Mesenchymal stem cell (in vitro differentiated cells and primary cell): ENCODE data around the gene ACOT7.
A peak's percentile ranks its signal among the peaks of the same experiment; 100 is the strongest.
"Not testable (repeated sequence)": the region's sequence is repeated elsewhere in the genome, so short reads cannot be mapped to it uniquely, and the experiment has no call there.

Experiments
- DNase-seq: peaks from one replicate; pipeline ENCODE4 v3.0.0-alpha.2; 2013
- H2AFZ ChIP-seq: one replicate; pipeline ENCODE4 v1.6.1; 2013; ENCODE audit warnings: low read depth, mild to moderate bottlenecking, control low read depth, inconsistent platforms, low read length, moderate library complexity
- H2AK5ac ChIP-seq: 2 replicates; pipeline ENCODE4 v1.6.1; 2013; ENCODE audit warnings: low read length, moderate library complexity, mild to moderate bottlenecking, inconsistent platforms; ENCODE audit not compliant: severe bottlenecking
- H2BK120ac ChIP-seq: one replicate; pipeline ENCODE4 v1.6.1; 2013; ENCODE audit warnings: low read depth, mild to moderate bottlenecking, inconsistent platforms, low read length, moderate library complexity
- H2BK12ac ChIP-seq, 2 experiments: one replicate each; pipeline ENCODE4 v1.6.1; 2013; ENCODE audit warnings: inconsistent platforms in 2 of 2, low read length in 2 of 2, mild to moderate bottlenecking in 2 of 2, moderate library complexity in 2 of 2, control low read depth in 1 of 2
- H2BK15ac ChIP-seq: one replicate; pipeline ENCODE4 v1.6.1; 2013; ENCODE audit warnings: mild to moderate bottlenecking, low read depth, inconsistent platforms; ENCODE audit not compliant: poor library complexity, severe bottlenecking
- H2BK5ac ChIP-seq: 2 replicates; pipeline ENCODE4 v1.6.1; 2013; ENCODE audit warnings: low read depth, mild to moderate bottlenecking, low read length, control low read depth, inconsistent platforms; ENCODE audit not compliant: poor library complexity, severe bottlenecking
- H3K14ac ChIP-seq, 2 experiments: one replicate each; pipeline ENCODE4 v1.6.1; 2013; ENCODE audit warnings: inconsistent platforms in 2 of 2, low read length in 2 of 2, control low read depth in 1 of 2, mild to moderate bottlenecking in 1 of 2, moderate library complexity in 1 of 2
- H3K18ac ChIP-seq, 2 experiments: one replicate each; pipeline ENCODE4 v1.6.1; 2013; ENCODE audit warnings: inconsistent platforms in 2 of 2, low read length in 2 of 2, control low read depth in 1 of 2, low read depth in 1 of 2, mild to moderate bottlenecking in 1 of 2
- H3K23ac ChIP-seq, 2 experiments: one replicate each; pipeline ENCODE4 v1.6.1; 2013; ENCODE audit warnings: inconsistent platforms in 2 of 2, low read length in 2 of 2, mild to moderate bottlenecking in 2 of 2, moderate library complexity in 2 of 2, control low read depth in 1 of 2
- H3K27ac ChIP-seq: 2 replicates; pipeline ENCODE4 v1.5.1; 2013; ENCODE audit warnings: mild to moderate bottlenecking, moderate library complexity, low read length, control low read depth, inconsistent platforms; ENCODE audit not compliant: poor library complexity, severe bottlenecking
- H3K27me3 ChIP-seq, 2 experiments: 2 replicates each; pipeline versions ENCODE4 v1.6.1 to v1.7.0; 2013; ENCODE audit warnings: low read length in 2 of 2, mild to moderate bottlenecking in 2 of 2, moderate library complexity in 2 of 2, control low read depth in 1 of 2, inconsistent platforms in 1 of 2; ENCODE audit not compliant: control insufficient read depth in 1 of 2, insufficient read depth in 1 of 2
- H3K36me3 ChIP-seq, 2 experiments: 2 replicates each; pipeline versions ENCODE4 v1.6.1 to v1.7.0; 2013; ENCODE audit warnings: low read length in 2 of 2, control low read depth in 1 of 2, inconsistent platforms in 1 of 2, low read depth in 1 of 2, mild to moderate bottlenecking in 1 of 2; ENCODE audit not compliant: insufficient read depth in 2 of 2, control insufficient read depth in 1 of 2
- H3K4ac ChIP-seq, 2 experiments: one replicate each; pipeline ENCODE4 v1.6.1; 2013; ENCODE audit warnings: inconsistent platforms in 2 of 2, low read length in 2 of 2, mild to moderate bottlenecking in 2 of 2, moderate library complexity in 2 of 2, control low read depth in 1 of 2, low read depth in 1 of 2
- H3K4me1 ChIP-seq: 2 replicates; pipeline ENCODE4 v1.6.1; 2013; ENCODE audit warnings: low read depth, low read length, control low read depth; ENCODE audit not compliant: control insufficient read depth, insufficient read depth
- H3K4me2 ChIP-seq: 2 replicates; pipeline ENCODE4 v1.6.1; 2013; ENCODE audit warnings: low read length, mild to moderate bottlenecking, inconsistent platforms; ENCODE audit not compliant: poor library complexity, severe bottlenecking
- H3K4me3 ChIP-seq, 2 experiments: 2 replicates each; pipeline versions ENCODE4 v1.5.1 to v1.7.0; 2013; ENCODE audit warnings: low read length in 2 of 2, mild to moderate bottlenecking in 2 of 2, control low read depth in 1 of 2, low read depth in 1 of 2; ENCODE audit not compliant: insufficient read depth in 1 of 2
- H3K79me1 ChIP-seq: replicated peaks from 2 replicates; pipeline ENCODE4 v1.6.1; 2013; ENCODE audit warnings: mild to moderate bottlenecking, control low read depth, low read length, inconsistent platforms; ENCODE audit not compliant: poor library complexity, severe bottlenecking
- H3K9ac ChIP-seq: 2 replicates; pipeline ENCODE4 v1.7.0; 2013; ENCODE audit warnings: mild to moderate bottlenecking, low read length, moderate library complexity
- H3K9me3 ChIP-seq: 2 replicates; pipeline ENCODE4 v1.7.0; 2013; ENCODE audit warnings: mild to moderate bottlenecking, low read length; ENCODE audit not compliant: control insufficient read depth
- H4K8ac ChIP-seq: one replicate; pipeline ENCODE4 v1.6.1; 2013; ENCODE audit warnings: inconsistent platforms, mild to moderate bottlenecking, low read length, moderate library complexity
- H4K91ac ChIP-seq: one replicate; pipeline ENCODE4 v1.6.1; 2013; ENCODE audit warnings: mild to moderate bottlenecking, low read length, inconsistent platforms
- WGBS: methylation state at CpG from one replicate; pipeline ENCODE4 v1.1.7; 2013; ENCODE audit warnings: mixed read lengths; 5-methylcytosine and 5-hydroxymethylcytosine counted together

Gene ACOT7

DNA sequence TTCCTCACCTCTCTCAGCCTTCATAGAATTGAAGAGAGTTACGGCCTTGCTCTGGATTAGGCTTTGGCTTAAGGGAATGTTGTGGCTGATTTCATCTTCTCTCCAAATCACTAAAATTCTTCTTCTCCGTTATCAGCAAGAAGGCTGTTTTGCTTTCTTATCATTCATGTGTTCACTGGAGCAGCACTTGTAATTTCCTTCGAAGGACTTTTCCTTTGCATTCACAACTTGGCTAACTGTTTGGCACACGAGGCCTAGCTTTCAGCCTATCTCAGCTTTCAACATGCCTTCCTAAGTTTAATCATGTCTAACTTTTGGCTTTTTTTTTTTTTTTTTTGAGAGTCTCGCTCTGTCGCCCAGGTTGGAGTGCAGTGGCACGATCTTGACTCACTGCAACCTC lies 21.3 kb downstream of the ACOT7 start:
- H3K18ac ChIP-seq, H3K23ac ChIP-seq, H3K9me3 ChIP-seq, DNase-seq, H3K4me3 ChIP-seq, H3K4me2 ChIP-seq, H2BK15ac ChIP-seq, H3K9ac ChIP-seq, H3K4ac ChIP-seq, H2BK5ac ChIP-seq, H4K8ac ChIP-seq, H2AFZ ChIP-seq, H2BK12ac ChIP-seq, H3K36me3 ChIP-seq, H2BK120ac ChIP-seq, H4K91ac ChIP-seq, H3K27ac ChIP-seq, H2AK5ac ChIP-seq, H3K27me3 ChIP-seq, H3K14ac ChIP-seq: not testable (repeated sequence)
- H3K4me1 ChIP-seq = peaks cover 15% of the 10 kb centered on the region
- peaks cover 24% of the 10 kb centered on the region for H3K79me1 ChIP-seq
- WGBS = 85% methylated on average over 6 of the region's 7 CpGs

DNA sequence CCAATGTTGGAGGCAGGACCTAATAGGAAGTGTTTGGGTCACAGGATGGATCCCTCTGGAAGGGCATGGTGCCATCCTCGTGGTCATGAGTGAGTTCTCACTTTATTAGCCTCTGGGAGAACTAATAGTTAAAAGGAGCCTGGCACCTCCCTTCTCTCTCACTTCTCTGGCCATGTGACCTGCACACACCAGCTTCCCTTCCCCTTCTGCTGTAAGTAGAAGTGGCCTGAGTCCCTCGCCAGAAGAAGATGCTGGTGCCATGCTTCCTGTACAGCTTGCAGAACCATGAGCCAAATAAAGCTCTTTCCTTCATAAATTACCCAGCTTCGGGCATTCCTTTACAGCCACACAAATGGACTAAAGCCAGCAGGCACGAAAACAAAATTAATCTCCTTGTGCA lies 23.6 kb downstream of the ACOT7 start:
- no peak for DNase-seq
- Histone ChIP-seq H3K4me3 (no peak overlapping the region), H3K79me1 (peaks cover 24% of the 10 kb centered on the region), H2BK12ac (no peak overlapping the region), H3K9me3 (no peaks in the 10 kb centered on the region), H4K91ac (no peak overlapping the region), H3K9ac (no peak overlapping the region), H3K27ac (no peak overlapping the region), H2BK5ac (no peak overlapping the region), H2BK15ac (no peak overlapping the region), H3K18ac (no peak overlapping the region), H2AFZ (no peak overlapping the region), H3K4ac (no peak overlapping the region), H3K14ac (no peak overlapping the region), H3K27me3 (no peaks in the 10 kb centered on the region), H3K4me2 (no peak overlapping the region), H3K36me3 (peaks cover 0 to 4% of the 10 kb centered on the region in 2 experiments), H3K4me1 (peaks cover 16% of the 10 kb centered on the region), H4K8ac (no peak overlapping the region), H3K23ac (no peak overlapping the region), H2BK120ac (no peak overlapping the region), H2AK5ac (no peak overlapping the region)
- WGBS = 92% methylated on average over 2 of the region's 4 CpGs

DNA sequence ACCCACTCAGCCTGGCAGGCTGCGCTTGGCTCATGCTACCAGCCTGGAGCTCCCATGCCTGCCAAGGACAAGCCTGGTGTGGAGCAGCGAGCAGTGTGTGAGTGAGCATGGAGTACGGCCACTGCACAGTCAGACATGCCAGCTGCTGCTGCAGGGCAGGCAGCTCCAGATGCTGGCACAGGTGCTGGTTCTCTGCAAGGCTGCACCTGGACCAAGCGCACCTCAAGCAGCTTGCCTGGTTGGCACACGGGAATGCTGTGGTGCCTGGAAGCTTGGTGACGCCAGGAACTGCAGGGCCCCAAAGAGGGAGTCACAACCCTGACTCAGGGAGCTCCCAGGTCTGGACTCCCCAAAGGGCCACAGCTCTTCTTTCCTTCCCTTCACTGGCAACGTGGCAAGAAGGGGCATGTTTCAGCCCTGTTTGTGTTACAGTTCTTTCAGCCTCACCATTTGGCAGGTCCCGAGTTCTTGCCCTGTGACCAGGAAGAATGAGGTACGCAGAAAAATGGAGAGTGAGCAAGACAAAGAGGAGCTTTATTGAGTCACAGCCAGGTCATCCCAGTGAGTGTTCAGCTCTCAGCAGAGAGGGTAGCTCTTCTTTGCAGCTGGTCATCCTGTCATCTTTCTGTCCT lies 26.1 kb downstream of the ACOT7 start:
- Histone ChIP-seq H2AFZ (no peak overlapping the region), H3K4me2 (no peak overlapping the region)

DNA sequence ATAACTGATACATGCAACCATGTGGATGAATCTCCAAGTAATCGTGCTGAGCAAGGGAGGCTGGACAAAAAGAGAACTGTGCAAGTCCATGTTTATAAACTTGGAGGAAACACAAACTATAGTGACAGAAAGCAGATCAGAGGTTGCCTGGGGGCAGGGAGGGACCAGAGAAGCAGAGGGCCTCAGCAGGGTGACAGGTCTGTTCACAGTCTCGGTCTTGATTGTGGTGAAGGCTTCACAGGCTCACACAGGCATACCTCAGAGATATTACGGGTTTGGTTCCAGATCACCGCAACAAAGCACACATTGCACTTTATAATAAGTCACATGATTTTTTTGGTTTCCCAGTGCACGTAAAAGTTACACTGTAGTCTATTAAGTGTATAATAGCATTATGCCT lies 28.5 kb downstream of the ACOT7 start:
- peaks cover 32% of the 10 kb centered on the region for H3K79me1 ChIP-seq
- peaks cover 0 to 6% of the 10 kb centered on the region in 2 experiments for H3K36me3 ChIP-seq
- no peak overlapping the region for H2BK15ac ChIP-seq
- H4K8ac ChIP-seq = no peak overlapping the region
- no peak overlapping the region for H3K4ac ChIP-seq
- H2BK12ac ChIP-seq = no peak overlapping the region
- 10% methylated on average over 2 of the region's 5 CpGs for WGBS
- H2AFZ ChIP-seq = no peak overlapping the region
- H2BK120ac ChIP-seq = no peak overlapping the region
- H3K14ac ChIP-seq = no peak overlapping the region
- no peak overlapping the region for H3K9ac ChIP-seq
- no peaks in the 10 kb centered on the region for H3K9me3 ChIP-seq
- H2BK5ac ChIP-seq = no peak overlapping the region
- H2AK5ac ChIP-seq = no peak overlapping the region
- H3K27ac ChIP-seq = no peak overlapping the region
- no peak overlapping the region for H3K18ac ChIP-seq
- H3K27me3 ChIP-seq = no peaks in the 10 kb centered on the region
- H3K4me1 ChIP-seq = peaks cover 23% of the 10 kb centered on the region
- DNase-seq = peak; percentile 74
- H4K91ac ChIP-seq = no peak overlapping the region
- no peak overlapping the region for H3K4me3 ChIP-seq
- no peak overlapping the region for H3K23ac ChIP-seq
- H3K4me2 ChIP-seq = no peak overlapping the region

More for the DNA sequence above, 26.1 kb downstream of the ACOT7 start:
- H3K23ac ChIP-seq = no peak overlapping the region
- H4K91ac ChIP-seq = peak overlapping the region; percentile 96
- H2BK5ac ChIP-seq = no peak overlapping the region
- no peak overlapping the region for H3K4me3 ChIP-seq
- no peak overlapping the region for H3K9ac ChIP-seq
- H2BK15ac ChIP-seq = no peak overlapping the region
- H2BK120ac ChIP-seq = no peak overlapping the region
- peak overlapping the region in 1 of 2 experiments; percentile 22 for H3K14ac ChIP-seq
- peaks cover 16% of the 10 kb centered on the region for H3K4me1 ChIP-seq
- peak overlapping the region; percentile 67 to 85 for H3K18ac ChIP-seq
- H3K4ac ChIP-seq = peak overlapping the region; percentile 24 to 65
- peaks cover 0 to 4% of the 10 kb centered on the region in 2 experiments for H3K36me3 ChIP-seq
- peak overlapping the region; percentile 78 for H4K8ac ChIP-seq
- peaks cover 21% of the 10 kb centered on the region for H3K79me1 ChIP-seq
- H2AK5ac ChIP-seq = no peak overlapping the region
- WGBS = 79% methylated on average over 9 of the region's 9 CpGs
- peak overlapping the region; percentile 4 to 9 for H2BK12ac ChIP-seq
- no peaks in the 10 kb centered on the region for H3K27me3 ChIP-seq
- H3K27ac ChIP-seq = no peak overlapping the region
- H3K9me3 ChIP-seq = no peaks in the 10 kb centered on the region
- peak; percentile 52 for DNase-seq
